Activated CD8-positive, alpha-beta memory T cell treated with anti-CD3 and anti-CD28 coated beads, Interleukin-2, amount 50 U/mL, for 1 hour (primary cell): ENCODE results near the gene EPHA4.

ENCODE experiments used
- DNase-seq: peaks from one replicate; pipeline ENCODE4 v3.0.0-alpha.2; 2020; ENCODE audit errors: extremely low read depth

The EPHA4 gene

GRCh38 chr2:221443645-221444044 is 128.5 kb downstream of the EPHA4 start:
- DNase-seq = no peak

DNA sequence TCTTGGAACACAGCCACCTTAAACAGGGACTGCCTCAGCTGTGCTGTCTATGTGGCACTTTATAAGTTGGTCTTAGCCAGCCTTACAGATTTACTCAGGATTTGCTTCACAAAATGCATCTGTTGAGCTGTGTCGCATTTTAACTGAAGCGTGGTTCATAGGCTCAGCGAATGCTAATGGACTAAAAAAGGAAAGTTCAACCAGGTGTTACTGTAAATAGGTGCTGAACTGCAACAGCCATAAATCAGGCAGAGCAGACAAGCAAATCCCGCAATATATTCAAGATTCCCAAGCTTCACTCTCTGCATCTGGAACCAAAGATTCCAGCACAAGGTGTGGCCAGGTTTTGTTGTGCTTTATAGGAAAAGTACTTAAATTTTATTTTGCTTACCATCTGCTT is 130.0 kb downstream of the EPHA4 start:
- DNase-seq = no peak

DNA sequence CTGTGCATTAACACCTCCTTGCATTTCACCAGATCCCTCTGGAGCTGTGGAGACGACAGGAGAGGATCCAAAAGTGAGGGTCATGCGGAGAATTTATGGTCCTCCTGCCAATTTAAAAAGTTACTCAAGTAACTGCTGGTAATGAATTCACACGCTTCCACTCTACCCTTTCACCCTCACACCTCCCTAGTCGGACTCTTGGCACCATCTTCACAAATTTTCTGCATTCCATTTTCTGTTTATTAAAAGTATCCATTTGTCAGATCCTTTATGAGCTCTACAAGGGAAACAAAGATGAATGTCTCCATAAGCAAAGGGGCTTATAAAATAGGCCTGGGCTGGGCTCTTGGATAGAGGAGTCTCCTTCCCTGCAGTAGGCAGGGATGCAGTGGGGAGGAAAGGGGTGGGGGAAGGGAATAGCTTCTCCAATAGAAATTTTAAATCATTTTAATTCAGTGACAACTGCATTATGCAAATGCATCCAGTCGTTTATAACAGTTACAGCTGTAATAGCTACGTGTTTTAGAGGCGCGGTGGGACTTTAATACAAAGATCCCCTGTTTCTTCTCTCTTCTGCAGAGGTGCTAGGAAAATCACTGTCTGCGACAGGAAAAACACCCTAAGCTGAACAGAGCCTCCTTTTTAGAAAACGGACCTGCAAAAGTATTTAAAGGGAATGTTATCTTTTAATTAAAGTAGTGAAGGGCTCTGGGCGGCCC is 132.2 kb downstream of the EPHA4 start:
- DNase-seq = no peak

DNA sequence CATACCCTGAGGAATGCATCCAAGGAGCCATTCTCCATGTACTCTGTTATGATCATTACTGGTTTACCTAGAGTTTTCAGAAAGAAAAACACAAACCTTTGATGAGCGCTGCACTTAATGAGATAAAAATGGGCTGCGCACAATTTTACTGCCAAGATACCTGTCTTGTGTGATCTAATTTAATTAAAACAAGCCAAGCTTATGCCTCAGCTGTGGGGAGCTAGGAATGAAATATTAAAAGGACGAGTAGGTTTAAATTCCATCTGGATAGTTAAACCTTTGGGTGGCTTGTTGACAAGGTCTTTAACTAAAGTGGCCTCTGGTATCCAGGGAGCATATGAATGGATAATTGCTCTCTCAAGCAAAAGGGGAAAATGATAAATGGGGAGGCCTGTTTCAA is 135.0 kb downstream of the EPHA4 start:
- no peak for DNase-seq

GRCh38 chr2:221435171-221435570 is 136.9 kb downstream of the EPHA4 start:
- no peak for DNase-seq

DNA sequence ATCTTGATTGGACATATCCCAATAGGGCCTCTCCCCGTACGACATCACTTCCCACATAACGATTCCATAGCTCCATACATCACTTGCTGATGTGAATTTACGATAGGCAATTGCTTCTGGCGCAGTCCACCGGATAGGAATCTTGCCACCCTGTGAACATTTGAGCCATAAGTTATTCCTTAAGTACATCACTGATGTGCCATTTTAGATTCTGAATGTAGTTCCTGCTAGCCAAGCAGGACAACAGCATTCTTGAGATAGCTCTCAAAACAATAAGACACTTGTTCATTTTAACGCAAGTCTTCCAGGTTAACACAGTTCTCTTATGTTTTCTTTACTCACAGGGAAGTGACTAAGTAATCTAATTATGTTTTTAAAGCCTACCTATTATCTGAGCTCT is 138.0 kb downstream of the EPHA4 start:
- DNase-seq = no peak

GRCh38 chr2:221431477-221431876 is 140.6 kb downstream of the EPHA4 start:
- DNase-seq = no peak

- DNase-seq = no peak
Observed at GRCh38 chr2:221429741-221430491, 142.2 kb downstream of the EPHA4 start.

DNA sequence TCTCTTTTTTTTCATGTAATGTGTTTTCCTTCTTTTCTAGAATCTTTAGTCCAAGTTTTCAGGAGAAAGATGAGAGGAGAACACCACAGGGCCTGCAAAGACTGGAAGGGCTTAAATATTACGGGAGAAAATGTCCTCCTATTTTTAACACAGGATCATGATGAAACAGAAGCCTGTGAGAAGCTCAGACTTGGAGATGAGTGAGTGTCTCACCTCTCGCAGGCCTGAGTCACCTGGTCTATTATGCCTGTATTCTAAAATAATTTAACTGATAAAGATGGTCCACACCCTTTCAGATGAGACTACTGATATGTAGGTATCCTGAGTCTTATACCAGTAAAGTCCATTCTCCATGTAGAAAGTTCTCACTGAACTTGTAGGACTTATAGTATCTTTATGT is 143.2 kb downstream of the EPHA4 start:
- DNase-seq = no peak

DNA sequence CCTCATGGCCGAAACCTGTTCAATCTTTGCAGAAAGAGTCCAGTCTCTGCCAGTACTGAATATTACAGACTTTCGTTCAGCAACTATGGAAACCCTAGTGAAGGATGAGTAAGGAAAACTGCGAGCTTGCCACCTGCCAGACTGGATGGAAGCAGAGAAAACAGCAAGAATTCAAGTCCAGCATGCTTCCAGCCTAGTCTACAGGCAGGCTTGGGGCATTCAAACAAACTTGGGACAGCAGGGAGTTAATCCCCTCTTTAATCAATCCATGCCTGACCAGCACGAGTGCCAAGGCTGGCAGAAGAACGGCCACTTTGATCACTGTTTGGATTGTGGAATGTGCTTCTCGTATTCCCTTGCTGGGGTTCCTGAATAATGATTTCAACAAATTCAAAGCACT is 145.2 kb downstream of the EPHA4 start:
- no peak for DNase-seq

GRCh38 chr2:221425891-221426290 is 146.2 kb downstream of the EPHA4 start:
- no peak for DNase-seq

DNA sequence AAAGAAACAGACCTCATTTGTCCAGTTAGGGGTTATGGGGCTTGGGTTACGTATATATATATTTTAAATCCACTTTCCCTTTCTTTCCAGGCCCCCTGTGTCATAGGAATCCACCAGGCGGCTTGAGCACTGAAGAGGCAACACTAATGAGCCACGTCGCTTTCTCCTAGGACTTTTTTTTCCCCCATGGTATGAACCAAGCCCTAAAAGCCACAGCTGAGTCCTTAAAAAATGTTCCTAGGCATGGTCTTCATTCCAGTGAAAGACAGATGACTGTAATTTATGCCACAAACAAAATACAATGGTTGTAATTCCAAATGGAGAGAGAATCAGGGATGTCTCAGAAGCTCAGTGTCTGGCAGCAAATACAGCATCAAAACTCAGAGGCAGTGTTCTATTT is 146.8 kb downstream of the EPHA4 start:
- no peak for DNase-seq

DNA sequence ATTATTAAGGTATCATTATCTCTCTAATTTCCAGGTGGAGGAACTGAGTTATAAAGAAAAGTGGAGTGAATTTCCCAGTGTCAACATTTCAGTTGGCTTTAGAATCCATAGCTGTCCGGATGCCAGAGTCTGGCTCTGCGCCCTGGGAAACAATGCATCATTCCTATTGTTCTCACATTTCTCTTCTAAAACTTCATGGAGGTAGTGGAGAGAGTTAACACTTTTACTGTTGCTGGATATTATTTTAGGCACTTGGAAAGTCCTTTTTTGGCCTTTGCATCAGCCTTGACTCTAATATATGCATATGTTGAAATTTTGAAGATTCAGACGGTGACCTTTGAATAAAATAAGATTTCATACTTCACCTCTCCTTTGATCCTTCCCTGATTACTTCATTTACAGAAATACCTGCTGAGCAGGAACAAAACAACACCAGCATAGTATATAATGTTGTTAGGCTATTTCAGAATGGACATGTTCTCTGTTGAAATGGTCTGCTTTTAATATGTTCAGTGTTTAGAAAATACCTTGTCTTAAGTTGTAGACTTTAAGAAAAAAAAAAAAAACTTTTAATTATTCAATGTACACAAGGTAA is 148.8 kb downstream of the EPHA4 start:
- DNase-seq = no peak

- no peak for DNase-seq
Observed at GRCh38 chr2:221422516-221423209, 149.4 kb downstream of the EPHA4 start.

GRCh38 chr2:221420245-221420644 is 151.9 kb downstream of the EPHA4 start:
- DNase-seq = no peak

DNA sequence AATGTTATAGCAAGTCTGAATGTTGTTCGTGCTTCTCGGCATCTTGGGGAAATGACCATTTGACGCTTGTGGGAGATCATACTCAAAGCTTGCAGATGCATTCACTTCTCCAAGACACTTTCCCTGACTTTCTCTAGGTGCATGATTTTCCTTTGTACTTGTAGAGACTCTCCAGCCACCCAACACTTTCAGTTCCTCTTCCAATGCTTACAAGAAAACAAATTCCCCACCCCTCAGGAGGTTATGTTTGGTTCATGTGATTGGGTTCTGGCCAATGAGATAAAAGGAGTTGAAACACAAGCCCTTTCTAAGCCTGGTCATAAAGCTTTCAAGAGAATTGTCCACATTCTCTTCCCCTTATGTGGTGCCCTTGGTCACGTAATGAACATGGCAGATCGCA is 156.3 kb downstream of the EPHA4 start:
- DNase-seq = no peak

DNA sequence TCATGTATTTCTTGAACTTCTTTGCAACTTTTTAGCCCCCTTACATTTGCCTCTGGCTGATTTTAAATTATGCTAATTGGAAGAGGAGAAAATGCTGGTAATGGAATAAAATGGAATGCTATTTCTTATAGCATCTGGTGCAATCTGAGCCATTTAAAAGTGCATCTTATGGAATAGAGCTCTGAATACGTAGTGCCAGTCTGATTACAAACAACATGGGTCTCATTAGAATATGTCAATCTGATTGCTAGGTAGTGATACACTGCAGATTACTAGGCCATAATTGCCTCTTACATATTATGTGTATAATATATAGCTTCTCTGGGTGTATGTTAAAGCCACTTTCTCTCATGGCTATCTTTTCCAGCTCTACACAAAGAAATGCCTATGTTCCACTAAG is 159.1 kb downstream of the EPHA4 start:
- no peak for DNase-seq

GRCh38 chr2:221410487-221410886 is 161.6 kb downstream of the EPHA4 start:
- DNase-seq = no peak

DNA sequence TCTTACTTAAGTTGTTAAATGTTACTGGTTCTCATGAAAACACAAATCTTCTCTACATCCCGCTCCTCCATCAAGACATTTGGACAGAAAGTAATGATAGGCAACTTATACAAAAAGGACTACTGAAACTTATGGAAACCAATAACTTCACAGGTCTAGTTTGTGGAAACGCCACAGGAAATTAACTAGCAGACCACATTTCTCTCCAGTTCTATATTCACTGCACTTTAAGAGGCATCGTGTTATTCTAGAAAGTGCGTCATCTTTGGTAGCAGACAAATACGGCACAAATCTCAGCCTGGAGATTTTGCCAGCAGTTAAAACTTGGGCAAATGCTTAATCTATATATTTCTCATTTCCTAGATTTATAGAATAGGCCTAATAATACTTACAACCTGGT is 164.3 kb downstream of the EPHA4 start:
- no peak for DNase-seq

GRCh38 chr2:221405521-221405920 is 166.6 kb downstream of the EPHA4 start:
- no peak for DNase-seq

- DNase-seq = no peak
Observed at GRCh38 chr2:221402072-221402471, 170.0 kb downstream of the EPHA4 start.

- DNase-seq = no peak
Observed at GRCh38 chr2:221400411-221400810, 171.7 kb downstream of the EPHA4 start.

GRCh38 chr2:221399183-221399582 is 172.9 kb downstream of the EPHA4 start:
- DNase-seq = no peak
